ENCODE data around the gene ATP13A3.

DNA sequence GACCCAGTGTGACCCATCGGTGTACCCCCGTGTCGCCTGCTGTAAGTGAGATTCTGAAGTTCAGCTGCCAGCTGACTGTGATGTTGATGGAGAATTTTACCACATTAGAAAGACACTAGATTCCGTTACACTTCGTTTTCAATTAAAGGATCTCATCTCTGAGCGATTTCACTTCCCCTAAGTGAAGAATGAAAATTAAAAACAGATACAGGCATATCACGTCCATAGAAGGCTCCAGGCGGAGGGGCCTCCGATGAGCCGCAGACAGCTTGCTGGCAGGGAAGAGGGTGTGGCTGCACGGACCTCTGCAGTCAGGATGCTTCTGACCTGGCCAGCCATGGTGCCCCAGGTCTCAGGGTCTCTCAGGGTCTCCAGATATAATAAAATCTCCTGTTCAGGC, 129.1 kb downstream of the ATP13A3 start:
- no peak for TF ChIP-seq GATA3 (IDR thresholded peaks at IDR 0.05; ENCODE audit: low read depth, low read length)
- no peak for TF ChIP-seq GATA2 (IDR thresholded peaks at IDR 0.05; ENCODE audit: low read depth, low read length)

Measured in SH-SY5Y (cell line).